ENCODE data around the gene TCEA2. TPM values are rescaled to one million over a fixed set of nuclear protein-coding genes. Genes with fewer than 3 reads are reported as not detected.
A peak's percentile ranks its signal among the peaks of the same experiment; 100 is the strongest.

Gene TCEA2
- total RNA-seq, 1 experiment from 2014 or later: 48.3 TPM

- ChIA-PET CTCF (interaction anchor here (8.0 kb wide), 1 partner anchor 10 kb away, joined by 64 read pairs; no protein-coding TSS in a partner anchor), POLR2A (no interaction called here)
- Mint-ChIP-seq H3K9me3 (ENCODE audit: unreplicated experiment) (no peaks in the 10 kb centered on the region), H3K36me3 (ENCODE audit: insufficient read depth, unreplicated experiment) (no peaks in the 10 kb centered on the region), H3K4me3 (ENCODE audit: unreplicated experiment) (peak overlapping the region; percentile 61), H3K27ac (ENCODE audit: unreplicated experiment) (no peak overlapping the region), H3K4me1 (ENCODE audit: low read depth, unreplicated experiment) (no peaks in the 10 kb centered on the region), H3K27me3 (ENCODE audit: insufficient read depth, unreplicated experiment) (peaks cover 21% of the 10 kb centered on the region)
- peaks cover 1% of the 10 kb centered on the region for H3K27me3 ChIP-seq (replicated peaks; ENCODE audit: control insufficient read depth, insufficient read depth, low read length)
- DNase-seq: no peak
- BruUV-seq (replicated peaks): no TSS peak
- peaks cover 3% of the 10 kb centered on the region for H3K4me1 ChIP-seq
- no peaks in the 10 kb centered on the region for H3K9me3 ChIP-seq
- peak overlapping the region; percentile 8 for H3K4me3 ChIP-seq (ENCODE audit: low read depth, low read length)
- no peak for TF ChIP-seq CTCF (IDR thresholded peaks at IDR 0.05; ENCODE audit: insufficient read depth in 1 of 2, low read depth in 1 of 2, low read length in 1 of 2, severe bottlenecking in 1 of 2, unreplicated experiment in 1 of 2)
- intact Hi-C loops (cut with micrococcal nuclease; ENCODE audit: unreplicated experiment): loop anchor here (1.0 kb wide), 1 partner anchor 15 kb away; the partner anchor contains the start of gene TCEA2
- H3K36me3 ChIP-seq (ENCODE audit: control insufficient read depth, insufficient read depth, low read length): no peaks in the 10 kb centered on the region
These were observed 14.5 kb upstream of the TCEA2 start for GRCh38 chr20:64048402-64049044.

GRCh38 chr20:64049060-64049877, 13.7 kb upstream of the TCEA2 start, which contains the start of gene SOX18:
Gene SOX18, minus strand, starts transcription at chr20:64049639. Its CDS starts 123 bp downstream, at chr20:64049516.
- Histone ChIP-seq H3K27me3 (replicated peaks; ENCODE audit: control insufficient read depth, insufficient read depth, low read length) (peaks cover 1% of the 10 kb centered on the region), H3K4me3 (ENCODE audit: low read depth, low read length) (peak within 1 kb of the TSS; percentile 38), H3K36me3 (ENCODE audit: control insufficient read depth, insufficient read depth, low read length) (no peaks in the 10 kb centered on the region), H3K9me3 (no peaks in the 10 kb centered on the region), H3K4me1 (peaks cover 3% of the 10 kb centered on the region)
- intact Hi-C loops (cut with micrococcal nuclease; ENCODE audit: unreplicated experiment): loop anchor here (1.0 kb wide), 1 partner anchor 14 kb away; the partner anchor contains the start of gene TCEA2
- peak in 1 of 2 experiments; percentile 21 for TF ChIP-seq CTCF (IDR thresholded peaks at IDR 0.05; ENCODE audit: insufficient read depth in 1 of 2, low read depth in 1 of 2, low read length in 1 of 2, severe bottlenecking in 1 of 2, unreplicated experiment in 1 of 2)
- DNase-seq: peak in 1 of 2 experiments; percentile 77
- Mint-ChIP-seq H3K9me3 (ENCODE audit: unreplicated experiment) (no peaks in the 10 kb centered on the region), H3K36me3 (ENCODE audit: insufficient read depth, unreplicated experiment) (no peaks in the 10 kb centered on the region), H3K4me1 (ENCODE audit: low read depth, unreplicated experiment) (no peaks in the 10 kb centered on the region), H3K4me3 (ENCODE audit: unreplicated experiment) (peak within 1 kb of the TSS; percentile 61), H3K27ac (ENCODE audit: unreplicated experiment) (no peak within 1 kb of the TSS), H3K27me3 (ENCODE audit: insufficient read depth, unreplicated experiment) (peaks cover 21% of the 10 kb centered on the region)
- BruUV-seq (replicated peaks): no TSS peak
- CTCF ChIA-PET: interaction anchor here (8.0 kb wide), 1 partner anchor 11 kb away, joined by 64 read pairs; no protein-coding TSS in a partner anchor
- POLR2A ChIA-PET: interaction anchor here (1.3 kb wide), 1 partner anchor 13 kb away, joined by 6 read pairs; the partner anchor contains the start of gene TCEA2

- Histone ChIP-seq H3K4me1 (peaks cover 3% of the 10 kb centered on the region), H3K4me3 (ENCODE audit: low read depth, low read length) (peak overlapping the region; percentile 9; the same call in 1 of the 2 replicates), H3K9me3 (no peaks in the 10 kb centered on the region), H3K36me3 (ENCODE audit: control insufficient read depth, insufficient read depth, low read length) (no peaks in the 10 kb centered on the region), H3K27me3 (replicated peaks; ENCODE audit: control insufficient read depth, insufficient read depth, low read length) (peaks cover 1% of the 10 kb centered on the region)
- no TSS peak for BruUV-seq (replicated peaks)
- TF ChIP-seq CTCF (IDR thresholded peaks at IDR 0.05; ENCODE audit: insufficient read depth in 1 of 2, low read depth in 1 of 2, low read length in 1 of 2, severe bottlenecking in 1 of 2, unreplicated experiment in 1 of 2): no peak
- DNase-seq: no peak
- POLR2A ChIA-PET: interaction anchor here (1.3 kb wide), 1 partner anchor 13 kb away, joined by 6 read pairs; the partner anchor contains the start of gene TCEA2
- CTCF ChIA-PET: interaction anchor here (1.3 to 8.0 kb wide), 2 partner anchors 11 to 34 kb away, joined by 3 to 64 read pairs; no protein-coding TSS in a partner anchor
- Mint-ChIP-seq H3K27ac (ENCODE audit: unreplicated experiment) (no peak overlapping the region), H3K4me1 (ENCODE audit: low read depth, unreplicated experiment) (no peaks in the 10 kb centered on the region), H3K36me3 (ENCODE audit: insufficient read depth, unreplicated experiment) (peaks cover under 1% of the 10 kb centered on the region), H3K9me3 (ENCODE audit: unreplicated experiment) (no peaks in the 10 kb centered on the region), H3K27me3 (ENCODE audit: insufficient read depth, unreplicated experiment) (peaks cover 21% of the 10 kb centered on the region), H3K4me3 (ENCODE audit: unreplicated experiment) (peak overlapping the region; percentile 17)
- intact Hi-C loops (cut with micrococcal nuclease; ENCODE audit: unreplicated experiment): loop anchor here (1.0 kb wide), 1 partner anchor 13 kb away; the partner anchor contains the start of gene TCEA2
These were observed 13.1 kb upstream of the TCEA2 start for GRCh38 chr20:64049878-64050260.
